Astrocyte of the cerebellum (primary cell): Measurements from ENCODE around the gene HMCN2.

Source experiments
- DNase-seq: peaks from one replicate; pipeline ENCODE4 v3.0.0-alpha.2; 2011; ENCODE audit warnings: low read depth
- H3K4me3 ChIP-seq: 2 replicates; pipeline ENCODE4 v1.5.1; 2011; ENCODE audit warnings: mild to moderate bottlenecking, low read depth, low read length, moderate library complexity
- CTCF ChIP-seq: IDR thresholded peaks from 2 replicates; pipeline ENCODE4 v1.5.1; 2012; ENCODE audit warnings: low read length, low read depth, moderate library complexity, mild to moderate bottlenecking; ENCODE audit errors: missing control alignments
- in situ Hi-C: cut with HindIII; loops from 2 replicates; pipeline ENCODE4 v1.10.0; 2017; ENCODE audit warnings: low sequenced_read_pairs

Gene HMCN2

GRCh38 chr9:130347931-130348330 lies 82.4 kb downstream of the HMCN2 start:
- H3K4me3 ChIP-seq = no peak overlapping the region
- no peak for TF ChIP-seq CTCF
- in situ Hi-C loops = loop anchor here (10.0 kb wide), 1 partner anchor 103 kb away; no protein-coding TSS in a partner anchor
- DNase-seq = no peak

DNA sequence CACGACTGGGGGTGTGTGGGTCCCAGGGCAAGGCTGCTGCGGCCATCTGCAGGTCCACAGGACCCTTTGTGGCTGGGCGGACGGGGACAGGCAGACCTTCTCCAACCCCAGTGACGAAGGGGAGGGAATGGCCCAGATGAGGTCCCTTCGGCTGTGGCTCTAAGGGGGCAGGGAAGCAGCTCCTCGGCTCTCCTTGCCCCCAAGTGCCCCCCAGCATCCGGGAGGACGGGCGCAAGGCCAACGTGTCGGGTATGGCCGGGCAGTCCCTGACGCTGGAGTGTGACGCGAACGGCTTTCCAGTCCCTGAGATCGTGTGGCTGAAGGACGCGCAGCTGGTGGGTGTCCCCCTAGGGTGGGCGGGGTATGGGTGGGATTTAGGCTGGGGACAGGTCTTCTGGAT lies 82.8 kb downstream of the HMCN2 start:
- in situ Hi-C loops = loop anchor here (10.0 kb wide), 1 partner anchor 104 kb away; no protein-coding TSS in a partner anchor
- H3K4me3 ChIP-seq = no peak overlapping the region
- TF ChIP-seq CTCF = no peak
- no peak for DNase-seq

DNA sequence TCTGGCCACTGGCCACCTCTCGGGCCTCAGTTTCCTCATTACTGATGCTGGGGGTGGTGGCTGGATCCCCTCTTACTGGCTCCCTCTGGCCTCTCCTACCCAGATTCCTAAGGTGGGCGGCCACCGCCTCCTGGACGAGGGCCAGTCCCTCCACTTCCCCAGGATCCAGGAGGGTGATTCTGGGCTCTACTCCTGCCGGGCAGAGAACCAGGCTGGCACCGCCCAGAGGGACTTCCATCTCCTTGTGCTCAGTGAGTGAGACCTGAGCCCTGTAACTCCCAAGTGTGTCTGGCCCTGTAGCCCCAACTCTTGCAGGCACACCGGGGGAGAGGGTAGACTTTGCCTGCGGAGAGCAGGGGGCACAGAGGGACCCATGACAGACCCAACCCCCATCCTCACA lies 83.3 kb downstream of the HMCN2 start:
- H3K4me3 ChIP-seq = no peak overlapping the region
- no peak for DNase-seq
- TF ChIP-seq CTCF = no peak
- in situ Hi-C loops = loop anchor here (10.0 kb wide), 1 partner anchor 104 kb away; no protein-coding TSS in a partner anchor

DNA sequence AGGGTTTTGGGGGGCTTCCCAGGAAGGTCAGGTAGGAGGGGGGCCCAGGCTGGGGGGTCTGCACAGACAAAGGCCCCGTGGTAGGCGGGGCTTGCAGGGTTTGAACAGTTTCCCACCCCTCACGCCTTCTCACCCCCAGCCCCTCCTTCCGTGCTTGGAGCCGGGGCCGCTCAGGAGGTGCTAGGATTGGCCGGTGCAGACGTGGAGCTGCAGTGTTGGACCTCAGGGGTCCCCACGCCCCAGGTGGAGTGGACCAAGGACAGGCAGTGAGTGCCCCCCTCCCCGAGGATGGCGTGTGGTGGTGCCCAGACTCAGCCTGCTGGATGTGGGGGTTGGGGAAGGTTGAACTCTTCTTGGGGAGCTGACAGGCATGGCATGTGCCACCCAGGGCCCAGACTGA lies 83.8 kb downstream of the HMCN2 start:
- no peak for DNase-seq
- no peak overlapping the region for H3K4me3 ChIP-seq
- in situ Hi-C loops = loop anchor here (10.0 kb wide), 1 partner anchor 105 kb away; no protein-coding TSS in a partner anchor
- TF ChIP-seq CTCF = no peak

- in situ Hi-C loops = loop anchor here (5.0 kb wide), 1 partner anchor 44 kb away; no protein-coding TSS in a partner anchor
- H3K4me3 ChIP-seq = no peak overlapping the region
- no peak for TF ChIP-seq CTCF
- no peak for DNase-seq
These were observed 85.8 kb downstream of the HMCN2 start for GRCh38 chr9:130351343-130351742.

DNA sequence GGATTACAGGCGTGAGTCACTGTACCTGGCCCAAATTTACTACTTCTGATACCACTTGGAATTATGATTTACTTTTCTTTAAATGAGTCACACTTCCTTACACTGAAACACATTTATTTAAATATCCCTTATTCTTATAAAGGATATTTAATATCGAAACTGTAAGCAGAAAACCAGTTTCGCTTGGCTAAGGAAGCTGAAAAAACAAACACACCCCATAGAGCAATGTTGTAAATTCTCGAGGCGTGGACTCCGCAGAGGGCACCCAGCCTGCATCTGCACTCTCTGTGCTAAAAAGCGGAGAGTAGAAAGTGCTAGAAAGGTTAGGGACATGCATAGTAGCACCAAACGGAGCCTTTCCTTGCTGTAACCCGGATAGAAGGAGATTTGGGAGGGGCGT lies 86.5 kb downstream of the HMCN2 start:
- no peak overlapping the region for H3K4me3 ChIP-seq
- TF ChIP-seq CTCF = no peak
- DNase-seq = no peak
- in situ Hi-C loops = loop anchor here (5.0 kb wide), 1 partner anchor 45 kb away; no protein-coding TSS in a partner anchor
